Endodermal cell (in vitro differentiated cells): ENCODE results near the gene GLA. TPM values are rescaled to one million over a fixed set of nuclear protein-coding genes. Genes with fewer than 3 reads are reported as not detected.

Experiments used
- DNase-seq: peaks from one replicate; pipeline ENCODE4 v3.0.0-alpha.2; 2017
- H3K27ac ChIP-seq: 2 replicates; pipeline ENCODE4 v1.5.1; 2013; ENCODE audit warnings: mild to moderate bottlenecking, low read depth, low read length, moderate library complexity
- H3K27me3 ChIP-seq: 2 replicates; pipeline ENCODE4 v1.6.1; 2013; ENCODE audit warnings: mild to moderate bottlenecking, low read length, moderate library complexity; ENCODE audit not compliant: insufficient read depth, control insufficient read depth, poor library complexity, severe bottlenecking
- H3K36me3 ChIP-seq: 2 replicates; pipeline ENCODE4 v1.7.0; 2013; ENCODE audit warnings: mild to moderate bottlenecking, low read length, moderate library complexity; ENCODE audit not compliant: control insufficient read depth, insufficient read depth
- H3K4me1 ChIP-seq: one replicate; pipeline ENCODE4 v1.7.0; 2013; ENCODE audit warnings: low read length; ENCODE audit not compliant: control insufficient read depth, insufficient read depth
- H3K4me3 ChIP-seq: 2 replicates; pipeline ENCODE4 v1.5.1; 2013; ENCODE audit warnings: mild to moderate bottlenecking, low read length, moderate library complexity
- H3K9ac ChIP-seq: 2 replicates; pipeline ENCODE4 v1.6.1; 2013; ENCODE audit warnings: mild to moderate bottlenecking, low read length, moderate library complexity; ENCODE audit not compliant: poor library complexity, severe bottlenecking; ENCODE audit errors: extremely low read depth
- H3K9me3 ChIP-seq: 2 replicates; pipeline ENCODE4 v1.6.1; 2013; ENCODE audit warnings: mild to moderate bottlenecking, low read length, moderate library complexity; ENCODE audit not compliant: control insufficient read depth
- H3K27ac Mint-ChIP-seq: 2 replicates; pipeline ENCODE4 v1.8.0; 2020; ENCODE audit warnings: mixed read lengths
- H3K27me3 Mint-ChIP-seq: 2 replicates; pipeline ENCODE4 v1.8.0; 2021; ENCODE audit warnings: mild to moderate bottlenecking, mixed read lengths; ENCODE audit not compliant: insufficient read depth
- H3K36me3 Mint-ChIP-seq: 2 replicates; pipeline ENCODE4 v1.8.0; 2020; ENCODE audit warnings: low read depth, mixed read lengths
- H3K4me1 Mint-ChIP-seq: 2 replicates; pipeline ENCODE4 v1.8.0; 2020; ENCODE audit warnings: mixed read lengths
- H3K4me3 Mint-ChIP-seq: 2 replicates; pipeline ENCODE4 v1.8.0; 2020; ENCODE audit warnings: mild to moderate bottlenecking, moderate library complexity, mixed read lengths
- H3K9me3 Mint-ChIP-seq: 2 replicates; pipeline ENCODE4 v1.8.0; 2020; ENCODE audit warnings: mild to moderate bottlenecking, mixed read lengths
- WGBS, 2 experiments: methylation state at CpG; one replicate each; pipeline versions ENCODE4 v1.1.5 to v1.1.7; 2013; ENCODE audit warnings: missing lambda C conversion rate in 2 of 2, mixed read lengths in 1 of 2; ENCODE audit not compliant: insufficient coverage in 1 of 2, insufficient read length in 1 of 2; 5-methylcytosine and 5-hydroxymethylcytosine counted together
- total RNA-seq, 2 donors: library from RNA; stranded (reverse); fragmentation: NEBNext Ultra II Directional in 1 of 2; extraction: Animal tissue kit (Norgen Biotek cat#: 25700) in 1 of 2; gene quantifications; 2 replicates in 1 of 2; 3 replicates in 1 of 2; pipeline ENCODE4 v1.2.1, GENCODE V29; 2021
- TF ChIP-seq, protein P1 (sequence below): fragments of 200-600 bp; sonication (generic); conservative IDR thresholded peaks from 2 replicates; pipeline ENCODE4 v1.5.0; 2021; ENCODE audit warnings: antibody characterized with exemption, mild to moderate bottlenecking

GLA gene
- total RNA-seq, 2 donors from 2014 or later: 33.2 to 35.9 TPM

- WGBS, 2 experiments: 91% methylated on average over 1 of the region's 1 CpG; no CpG with 5 or more reads in 1 of the 2 experiments
Observed at GRCh38 chrX:101377547-101377946, 30.2 kb downstream of the GLA start.

GRCh38 chrX:101370888-101371504 is 36.7 kb downstream of the GLA start:
- Histone ChIP-seq H3K4me1 (no peaks in the 10 kb centered on the region), H3K27me3 (no peaks in the 10 kb centered on the region), H3K9me3 (no peaks in the 10 kb centered on the region), H3K36me3 (no peaks in the 10 kb centered on the region), H3K9ac (no peak overlapping the region), H3K4me3 (no peak overlapping the region), H3K27ac (no peak overlapping the region)
- H3K27me3 Mint-ChIP-seq: peaks cover 6% of the 10 kb centered on the region
- peaks cover 39% of the 10 kb centered on the region for H3K9me3 Mint-ChIP-seq
- no peak for DNase-seq
- 84 to 100% methylated on average over 1 to 3 of the region's 3 CpGs for WGBS, 2 experiments
- H3K4me3 Mint-ChIP-seq: no peak overlapping the region
- H3K27ac Mint-ChIP-seq: no peak overlapping the region
- no peaks in the 10 kb centered on the region for H3K4me1 Mint-ChIP-seq
- TF ChIP-seq, protein P1, sequence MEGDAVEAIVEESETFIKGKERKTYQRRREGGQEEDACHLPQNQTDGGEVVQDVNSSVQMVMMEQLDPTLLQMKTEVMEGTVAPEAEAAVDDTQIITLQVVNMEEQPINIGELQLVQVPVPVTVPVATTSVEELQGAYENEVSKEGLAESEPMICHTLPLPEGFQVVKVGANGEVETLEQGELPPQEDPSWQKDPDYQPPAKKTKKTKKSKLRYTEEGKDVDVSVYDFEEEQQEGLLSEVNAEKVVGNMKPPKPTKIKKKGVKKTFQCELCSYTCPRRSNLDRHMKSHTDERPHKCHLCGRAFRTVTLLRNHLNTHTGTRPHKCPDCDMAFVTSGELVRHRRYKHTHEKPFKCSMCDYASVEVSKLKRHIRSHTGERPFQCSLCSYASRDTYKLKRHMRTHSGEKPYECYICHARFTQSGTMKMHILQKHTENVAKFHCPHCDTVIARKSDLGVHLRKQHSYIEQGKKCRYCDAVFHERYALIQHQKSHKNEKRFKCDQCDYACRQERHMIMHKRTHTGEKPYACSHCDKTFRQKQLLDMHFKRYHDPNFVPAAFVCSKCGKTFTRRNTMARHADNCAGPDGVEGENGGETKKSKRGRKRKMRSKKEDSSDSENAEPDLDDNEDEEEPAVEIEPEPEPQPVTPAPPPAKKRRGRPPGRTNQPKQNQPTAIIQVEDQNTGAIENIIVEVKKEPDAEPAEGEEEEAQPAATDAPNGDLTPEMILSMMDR: no peak
- no peaks in the 10 kb centered on the region for H3K36me3 Mint-ChIP-seq

More at GRCh38 chrX:101377547-101377946, 30.2 kb downstream of the GLA start:
- Histone ChIP-seq H3K27ac (no peak overlapping the region), H3K9ac (no peak overlapping the region), H3K36me3 (no peaks in the 10 kb centered on the region), H3K4me3 (no peak overlapping the region), H3K27me3 (no peaks in the 10 kb centered on the region), H3K4me1 (no peaks in the 10 kb centered on the region), H3K9me3 (no peaks in the 10 kb centered on the region)
- Mint-ChIP-seq H3K9me3 (peaks cover 40% of the 10 kb centered on the region), H3K4me1 (no peaks in the 10 kb centered on the region), H3K4me3 (no peak overlapping the region), H3K36me3 (no peaks in the 10 kb centered on the region), H3K27me3 (peaks cover 8% of the 10 kb centered on the region), H3K27ac (no peak overlapping the region)
- DNase-seq: no peak
- TF ChIP-seq, protein P1: no peak

DNA sequence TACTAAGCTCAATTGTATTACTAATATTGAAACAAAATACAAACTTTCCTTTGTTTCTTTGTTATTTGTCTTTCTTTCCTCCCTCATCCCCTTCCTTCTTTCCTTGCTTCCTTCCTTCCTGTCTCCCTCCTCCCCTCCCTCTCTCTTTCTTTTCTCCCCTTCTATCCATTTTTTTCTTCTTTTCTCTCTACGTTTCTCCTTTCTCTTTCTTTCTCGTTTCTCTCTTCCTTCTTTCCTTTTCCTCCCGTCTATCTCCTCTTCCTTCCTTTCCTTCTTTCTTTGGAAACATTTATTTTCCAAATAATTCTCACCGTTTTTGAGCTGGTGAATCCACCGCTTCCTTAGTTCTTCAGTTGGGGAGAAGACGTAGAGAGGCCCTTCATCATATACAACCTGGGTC is 38.0 kb downstream of the GLA start:
- H3K36me3 Mint-ChIP-seq: no peaks in the 10 kb centered on the region
- peaks cover 2% of the 10 kb centered on the region for H3K27me3 Mint-ChIP-seq
- peaks cover 38% of the 10 kb centered on the region for H3K9me3 Mint-ChIP-seq
- 88 to 95% methylated on average over 3 to 6 of the region's 6 CpGs for WGBS, 2 experiments
- H3K4me1 Mint-ChIP-seq: no peaks in the 10 kb centered on the region
- Histone ChIP-seq H3K9me3 (no peaks in the 10 kb centered on the region), H3K27me3 (no peaks in the 10 kb centered on the region), H3K36me3 (no peaks in the 10 kb centered on the region), H3K4me1 (no peaks in the 10 kb centered on the region), H3K9ac (no peak overlapping the region), H3K27ac (no peak overlapping the region), H3K4me3 (no peak overlapping the region)
- no peak for DNase-seq
- TF ChIP-seq, protein P1: no peak
- H3K4me3 Mint-ChIP-seq: no peak overlapping the region
- H3K27ac Mint-ChIP-seq: no peak overlapping the region
